ENCODE results near the gene FEM1B.
A peak's percentile ranks its signal among the peaks of the same experiment; 100 is the strongest.

Gene FEM1B

DNA sequence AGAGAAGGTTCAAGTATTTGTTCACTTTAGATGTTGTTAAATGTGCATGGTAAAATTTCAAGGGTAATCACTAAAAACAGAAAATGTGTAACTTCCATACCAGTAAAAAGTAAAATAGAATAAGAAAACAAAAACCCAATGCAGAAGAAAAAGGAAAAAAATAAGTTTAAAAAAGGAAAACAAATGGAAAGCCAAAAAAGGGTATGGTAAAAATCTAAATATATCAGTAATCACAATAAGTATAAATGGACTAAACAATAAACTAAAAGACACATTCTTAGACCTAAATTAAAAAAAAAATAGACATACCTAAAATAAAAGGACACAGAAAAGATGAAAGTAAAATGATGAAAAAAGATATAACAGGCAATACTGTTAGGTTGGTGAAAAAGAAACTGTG is 38.5 kb upstream of the FEM1B start:
- peaks cover 2% of the 10 kb centered on the region; the same call in 1 of the 2 replicates for H3K9me3 ChIP-seq
- H3K36me3 ChIP-seq, result no peaks in the 10 kb centered on the region
- H3K4me1 ChIP-seq, result peaks cover 4% of the 10 kb centered on the region
- H3K4me3 ChIP-seq (ENCODE audit: low read depth, low read length), result no peak overlapping the region
- DNase-seq, result no peak
- H3K27me3 ChIP-seq, result no peaks in the 10 kb centered on the region
- no peak for TF ChIP-seq CTCF (IDR thresholded peaks at IDR 0.05; ENCODE audit: low read depth, low read length)

DNA sequence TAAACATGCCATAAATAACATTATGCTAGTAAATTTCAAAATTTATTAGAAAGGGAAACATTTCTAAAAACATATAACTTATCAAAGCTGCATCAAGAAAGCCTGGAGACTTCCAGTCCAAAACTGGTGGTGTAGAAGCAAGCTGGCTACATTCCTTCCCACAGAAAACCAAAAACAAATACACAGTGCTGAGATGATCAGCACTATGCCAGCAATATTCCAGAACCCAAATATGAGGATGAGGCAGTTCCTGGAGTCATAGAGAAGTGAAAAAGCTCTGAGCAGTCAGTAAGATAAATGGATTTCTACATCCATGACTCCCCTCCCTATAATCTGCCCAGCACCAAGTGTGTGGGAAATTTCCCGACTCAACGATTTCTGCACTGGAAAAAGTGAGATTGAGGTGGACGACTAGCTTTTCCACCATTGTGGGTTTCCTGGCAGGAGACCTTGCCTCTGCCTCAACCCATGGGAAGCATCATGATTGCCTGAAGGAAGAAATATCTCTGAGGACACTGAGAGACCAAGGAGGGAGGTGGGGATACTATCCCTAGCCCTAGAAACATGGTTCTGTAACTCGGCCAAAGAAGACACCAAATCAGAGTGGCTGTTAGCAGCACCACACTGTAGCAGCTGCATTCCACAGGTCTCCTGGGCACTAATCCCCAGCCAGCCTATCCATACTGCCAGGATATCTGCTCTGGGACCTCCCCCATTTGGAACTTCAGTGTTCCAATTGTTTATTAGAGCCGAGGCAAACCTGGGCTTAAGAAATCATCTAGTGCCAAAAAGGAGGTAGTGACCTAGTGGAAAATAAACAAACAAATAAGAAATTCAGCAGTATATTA is 36.2 kb upstream of the FEM1B start:
- no peak for TF ChIP-seq CTCF (IDR thresholded peaks at IDR 0.05; ENCODE audit: low read depth, low read length)

GRCh38 chr15:68244235-68244634 is 33.3 kb upstream of the FEM1B start:
- Histone ChIP-seq H3K4me1 (no peaks in the 10 kb centered on the region), H3K4me3 (ENCODE audit: low read depth, low read length) (no peak overlapping the region), H3K9me3 (peaks cover 2% of the 10 kb centered on the region; the same call in 1 of the 2 replicates), H3K36me3 (no peaks in the 10 kb centered on the region), H3K27me3 (no peaks in the 10 kb centered on the region)
- no peak for TF ChIP-seq CTCF (IDR thresholded peaks at IDR 0.05; ENCODE audit: low read depth, low read length)
- no peak for DNase-seq

More for the DNA sequence above, 36.2 kb upstream of the FEM1B start:
- peaks cover 2% of the 10 kb centered on the region; the same call in 1 of the 2 replicates for H3K9me3 ChIP-seq
- no peaks in the 10 kb centered on the region for H3K4me1 ChIP-seq
- DNase-seq, result no peak
- no peaks in the 10 kb centered on the region for H3K27me3 ChIP-seq
- H3K36me3 ChIP-seq, result no peaks in the 10 kb centered on the region
- H3K4me3 ChIP-seq (ENCODE audit: low read depth, low read length), result no peak overlapping the region

GRCh38 chr15:68249058-68249713 is 28.4 kb upstream of the FEM1B start:
- H3K4me1 ChIP-seq, result no peaks in the 10 kb centered on the region; the same call in 1 of the 2 replicates
- no peak for DNase-seq
- no peaks in the 10 kb centered on the region for H3K36me3 ChIP-seq
- no peak overlapping the region for H3K4me3 ChIP-seq (ENCODE audit: low read depth, low read length)
- H3K9me3 ChIP-seq, result no peaks in the 10 kb centered on the region
- no peaks in the 10 kb centered on the region for H3K27me3 ChIP-seq
- TF ChIP-seq CTCF (IDR thresholded peaks at IDR 0.05; ENCODE audit: low read depth, low read length), result no peak

DNA sequence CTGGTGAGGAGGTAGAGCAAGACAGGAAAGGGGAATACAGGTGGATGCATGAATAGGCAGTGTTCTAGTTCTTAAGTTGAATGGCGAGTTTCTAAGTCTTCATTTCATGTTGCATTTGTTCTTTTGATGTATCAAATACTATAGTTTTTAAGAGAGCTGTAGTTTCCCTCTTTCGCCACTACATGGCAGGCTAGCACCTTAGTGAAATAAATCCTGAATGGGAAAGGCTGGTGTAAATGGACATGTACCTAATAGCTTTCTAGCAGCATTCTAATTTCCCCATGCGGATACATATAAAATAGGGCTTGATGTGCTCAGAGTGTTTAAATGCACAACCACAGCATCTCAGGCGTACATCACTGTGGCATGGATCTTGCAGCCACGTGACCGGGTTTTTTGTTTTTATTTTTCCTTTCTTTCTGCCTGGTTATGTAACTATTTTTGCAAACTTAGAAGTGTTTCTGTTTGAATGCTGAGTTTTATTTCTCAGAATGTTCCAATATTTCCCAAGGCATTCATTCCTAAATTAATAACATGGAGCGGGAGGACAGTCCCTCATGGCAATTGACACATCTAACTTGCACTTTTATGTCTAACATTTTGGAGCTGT is 24.5 kb upstream of the FEM1B start:
- TF ChIP-seq CTCF (IDR thresholded peaks at IDR 0.05; ENCODE audit: low read depth, low read length), result peak; percentile 88

More for the DNA sequence above, 24.5 kb upstream of the FEM1B start:
- H3K36me3 ChIP-seq, result no peaks in the 10 kb centered on the region
- no peaks in the 10 kb centered on the region; the same call in 1 of the 2 replicates for H3K4me1 ChIP-seq
- H3K9me3 ChIP-seq, result no peaks in the 10 kb centered on the region
- no peaks in the 10 kb centered on the region for H3K27me3 ChIP-seq
- H3K4me3 ChIP-seq (ENCODE audit: low read depth, low read length), result no peak overlapping the region
- DNase-seq, result peak; percentile 42
